T-helper 2 cell treated with Interferon-gamma antibody and Interleukin-4, amounts not matched to agents 100 ng/mL and 5 ng/mL, for 36 hours (primary cell): ENCODE results near the gene TMEM167A. TPM values are rescaled to one million over a fixed set of nuclear protein-coding genes. Genes with fewer than 3 reads are reported as not detected.

Source experiments
- intact Hi-C: fragments of 100-400 bp; cut with micrococcal nuclease; formaldehyde crosslinking; loops from one replicate; pipeline ENCODE4 v1.15.1; 2023
- total RNA-seq: library from RNA; stranded (reverse); gene quantifications from 2 replicates; pipeline ENCODE4 v1.2.3, GENCODE V29; 2022

The TMEM167A gene, protein sequence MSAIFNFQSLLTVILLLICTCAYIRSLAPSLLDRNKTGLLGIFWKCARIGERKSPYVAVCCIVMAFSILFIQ
- total RNA-seq: 66.9 and 74.1 TPM in 2 replicates

DNA sequence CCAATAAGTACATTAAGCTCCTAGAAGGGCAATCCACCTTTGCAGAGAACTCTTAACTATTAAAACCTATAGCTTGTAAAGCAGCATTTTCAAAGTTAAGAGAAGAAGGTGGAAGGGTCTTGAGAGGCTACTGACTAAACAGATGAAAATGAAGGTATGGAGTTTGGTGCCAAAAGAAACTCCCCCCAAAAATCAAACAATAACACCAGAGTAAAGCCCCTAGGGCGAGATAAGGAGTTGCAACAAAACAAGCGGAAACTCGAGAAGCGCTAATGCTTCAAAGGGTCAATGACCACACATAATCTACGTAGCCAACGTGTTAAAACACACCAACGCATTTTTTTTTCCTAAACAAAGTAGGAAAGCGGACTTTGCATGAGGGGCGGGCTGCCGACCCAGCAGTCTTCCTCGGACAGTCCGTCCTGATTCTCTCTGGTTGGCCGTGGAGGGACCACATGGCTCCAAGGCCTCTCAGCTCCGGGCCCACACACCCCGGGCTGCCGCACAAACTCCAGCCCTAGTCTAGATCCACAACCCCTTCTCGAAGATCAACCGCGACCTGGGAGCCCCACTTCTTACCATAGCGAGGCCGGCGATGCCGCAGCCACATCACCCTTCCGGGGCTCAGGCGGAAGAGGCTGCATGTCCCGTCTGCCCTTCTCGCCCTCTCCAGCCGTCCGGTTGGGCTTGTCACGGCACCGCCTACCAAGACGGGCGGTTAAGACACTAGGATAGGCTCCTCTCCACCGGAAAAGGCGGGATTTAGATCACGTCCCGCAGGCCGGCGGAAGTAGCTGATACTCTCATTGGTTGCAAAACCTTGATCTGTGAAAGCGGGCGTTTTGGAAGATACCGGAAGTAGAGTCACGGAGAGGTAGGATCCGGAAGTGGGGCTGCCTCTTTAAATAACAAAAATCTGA lies at the start of gene TMEM167A, which contains the start of gene XRCC4:
TSS of gene TMEM167A (minus strand) at position 653 of the 920 bp plus-strand sequence. CDS start at position 582, 71 bp downstream.
TSS of gene XRCC4 (plus strand) at position 806 of the 920 bp plus-strand sequence. CDS start 27,373 bp downstream, outside the sequence.
- intact Hi-C loops: loop anchor here (1.0 to 5.0 kb wide), 6 partner anchors 265 to 1105 kb away; partner anchors contain the start of genes ATG10, RPS23 and VCAN

DNA sequence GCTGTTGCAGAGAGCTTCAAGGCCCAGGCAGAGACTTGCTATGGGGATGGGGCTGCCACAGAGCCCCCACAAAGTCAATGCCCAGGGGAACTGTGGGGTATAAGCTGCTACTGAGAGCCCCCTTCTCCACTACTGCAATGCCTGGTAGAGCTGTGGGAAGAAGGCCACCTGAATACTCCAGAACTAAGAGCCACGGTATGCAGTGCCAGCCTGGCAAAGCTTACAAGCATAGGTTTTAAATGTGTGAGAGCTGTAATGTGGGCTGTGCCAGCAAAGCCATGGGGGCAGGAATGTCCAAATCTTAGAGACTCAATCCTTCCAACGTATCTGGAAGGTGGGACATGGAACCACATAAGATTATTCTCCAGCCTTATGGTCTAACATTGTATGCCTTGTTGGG lies 49.3 kb upstream of the TMEM167A start:
- intact Hi-C loops: no loop called here

DNA sequence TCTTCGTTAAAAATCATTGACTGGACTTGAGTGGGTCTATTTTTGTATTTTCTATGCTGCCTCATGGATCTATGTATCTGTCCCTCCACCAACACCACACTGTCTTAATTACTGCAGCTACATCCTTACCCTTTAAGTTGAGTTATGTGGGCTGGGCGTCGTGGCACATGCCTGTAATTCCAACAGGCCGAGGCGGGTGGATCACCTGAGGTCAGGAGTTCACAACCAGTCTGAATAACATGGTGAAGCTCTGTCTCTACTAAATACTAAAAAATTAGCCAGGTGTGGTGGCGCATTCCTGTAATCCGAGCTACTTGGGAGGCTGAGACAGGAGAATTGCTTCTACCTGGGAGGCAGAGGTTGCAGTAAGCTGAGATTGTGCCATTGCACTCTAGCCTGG lies 48.4 kb upstream of the TMEM167A start:
- intact Hi-C loops: no loop called here

DNA sequence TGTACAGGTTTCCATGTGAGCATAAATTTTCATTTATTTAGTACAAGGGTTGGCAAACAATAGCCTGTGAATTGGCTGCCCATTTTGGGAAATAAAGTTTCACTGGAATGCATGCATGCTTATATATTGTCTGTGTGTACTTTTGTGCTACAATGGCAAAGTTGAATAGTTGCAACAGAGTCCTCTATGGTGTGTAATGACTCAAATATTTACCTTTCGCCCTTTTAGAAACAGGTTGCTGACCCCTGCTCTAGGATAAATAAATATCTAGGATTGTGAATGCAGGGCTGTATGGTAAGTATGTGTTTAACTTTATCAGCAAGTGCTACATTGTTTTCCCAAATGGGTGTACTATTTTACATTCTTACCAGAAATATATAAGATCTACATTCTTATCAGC lies 47.4 kb upstream of the TMEM167A start:
- intact Hi-C loops: no loop called here

DNA sequence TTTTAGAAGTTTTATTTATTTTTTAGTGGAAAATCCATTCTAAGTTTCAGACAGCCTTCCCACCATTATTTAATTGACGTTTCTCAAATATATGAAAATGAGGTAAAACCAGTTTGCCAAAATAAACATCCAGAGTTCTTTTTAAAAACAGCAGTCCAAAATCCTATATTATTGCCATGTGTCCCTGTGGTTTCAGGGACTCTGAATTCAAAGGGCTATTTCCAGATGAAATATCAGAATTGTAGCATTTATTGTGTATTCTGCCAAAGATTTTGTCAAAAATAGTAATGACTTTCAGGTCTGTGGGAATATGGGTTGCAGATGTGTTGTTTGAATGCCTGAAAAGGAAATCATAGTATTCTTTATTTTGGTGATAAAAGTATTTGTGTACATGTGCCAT lies 41.8 kb upstream of the TMEM167A start:
- intact Hi-C loops: no loop called here

DNA sequence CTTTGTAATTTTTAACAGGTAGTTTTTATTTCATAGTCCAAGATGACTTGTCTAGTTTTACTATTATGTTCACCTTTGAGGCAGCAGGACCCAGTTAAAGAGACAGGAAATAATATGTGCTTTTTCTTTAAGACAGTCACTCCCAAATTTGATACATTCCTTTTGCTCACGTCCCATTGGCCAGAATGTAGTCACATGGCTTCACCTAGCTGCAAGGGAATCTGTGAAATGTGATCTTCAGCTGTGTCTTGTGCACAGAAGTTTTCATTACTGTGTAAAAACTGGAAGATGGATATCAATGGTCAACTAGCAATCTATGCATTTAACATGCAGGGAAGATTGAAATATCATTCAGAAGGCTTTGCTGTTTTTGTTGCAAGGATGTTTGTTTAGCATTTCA lies 41.3 kb upstream of the TMEM167A start:
- intact Hi-C loops: no loop called here

DNA sequence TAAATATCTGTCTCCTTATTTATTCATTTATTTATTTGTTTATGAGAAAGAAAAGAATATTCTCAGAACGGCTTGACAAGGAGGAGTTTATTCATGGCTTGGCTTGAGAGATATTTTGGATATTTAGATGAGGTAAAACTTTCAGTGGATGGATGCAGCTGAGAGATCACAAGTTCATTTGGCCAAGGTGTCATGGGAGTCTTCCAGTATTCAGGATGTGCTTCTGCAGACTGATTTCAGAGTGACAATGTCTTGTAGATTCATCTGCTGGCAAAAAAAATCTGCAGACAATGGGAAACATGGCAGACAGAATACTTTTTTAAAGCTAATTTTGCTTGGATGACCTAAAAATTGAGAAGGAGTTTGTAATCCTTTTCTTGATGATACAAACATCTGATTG lies 38.6 kb upstream of the TMEM167A start:
- intact Hi-C loops: no loop called here

DNA sequence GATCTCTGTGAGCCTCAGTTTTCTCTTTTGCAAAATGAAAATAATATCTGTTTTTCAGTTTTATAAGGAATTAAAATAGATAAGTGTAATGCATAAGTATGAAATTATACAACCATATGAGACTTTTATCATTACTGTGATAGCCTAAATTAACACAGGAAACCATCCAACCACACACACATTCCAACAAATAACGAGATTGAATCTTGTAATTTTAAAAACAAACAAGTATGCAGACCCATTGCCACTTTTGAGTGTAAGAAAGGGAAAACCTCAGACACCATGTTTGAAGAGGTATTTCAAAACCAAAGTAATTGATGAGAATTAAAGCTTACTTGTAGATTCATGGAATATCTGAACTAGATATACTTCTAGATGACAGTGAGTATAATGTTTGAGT lies 32.2 kb upstream of the TMEM167A start:
- intact Hi-C loops: no loop called here

DNA sequence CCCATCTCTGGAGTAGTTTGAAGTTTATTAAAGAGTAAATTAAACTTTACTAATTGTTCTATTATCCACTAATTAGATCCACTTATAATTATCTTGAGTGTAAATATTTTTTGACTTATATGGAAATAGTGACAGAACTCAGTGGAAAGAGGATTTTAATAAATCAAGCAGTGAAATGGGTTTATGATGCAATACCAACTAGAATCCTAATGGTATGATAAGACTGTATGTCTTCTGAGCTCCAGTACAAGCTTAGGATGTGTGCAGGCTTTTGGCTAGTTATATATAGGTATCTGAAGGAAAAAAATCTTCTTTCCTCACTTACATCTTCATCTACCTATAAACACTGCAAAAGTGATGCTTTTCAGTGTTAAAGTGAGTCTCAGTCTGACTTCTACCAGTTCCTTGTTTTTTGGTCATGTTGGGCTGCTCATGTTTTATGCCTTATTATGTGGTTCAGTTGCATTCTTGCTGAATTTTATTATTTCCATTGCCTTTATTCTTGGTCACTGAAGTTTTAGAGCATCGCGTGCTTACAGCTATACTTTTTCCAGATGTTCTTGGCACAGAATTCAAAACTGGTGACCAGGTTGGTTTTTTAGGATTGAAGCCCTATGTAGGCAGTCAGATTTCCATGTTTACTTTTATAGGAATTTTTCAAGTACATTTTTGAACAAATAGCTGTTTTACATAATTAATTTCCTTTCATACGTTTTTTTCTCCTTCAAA lies 30.7 kb upstream of the TMEM167A start:
- intact Hi-C loops: no loop called here

DNA sequence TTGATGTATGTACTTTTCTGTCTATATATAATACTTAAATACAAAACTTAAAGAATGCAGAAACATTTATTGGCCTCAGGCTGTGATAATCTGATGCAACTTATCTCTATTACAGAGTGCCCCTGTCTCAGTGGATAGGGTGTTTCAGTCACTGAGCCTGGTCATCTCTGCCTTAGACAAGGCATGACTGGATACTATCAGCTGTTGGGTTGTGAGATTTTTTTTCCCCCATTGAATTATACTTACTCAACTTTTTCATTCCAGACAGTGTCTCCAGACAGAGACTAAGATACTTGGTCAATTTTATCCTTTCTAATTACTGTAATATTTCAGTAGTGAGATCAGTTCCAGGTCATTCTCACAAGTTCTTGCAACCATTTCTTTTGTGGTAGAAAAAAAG lies 26.8 kb upstream of the TMEM167A start:
- intact Hi-C loops: no loop called here

DNA sequence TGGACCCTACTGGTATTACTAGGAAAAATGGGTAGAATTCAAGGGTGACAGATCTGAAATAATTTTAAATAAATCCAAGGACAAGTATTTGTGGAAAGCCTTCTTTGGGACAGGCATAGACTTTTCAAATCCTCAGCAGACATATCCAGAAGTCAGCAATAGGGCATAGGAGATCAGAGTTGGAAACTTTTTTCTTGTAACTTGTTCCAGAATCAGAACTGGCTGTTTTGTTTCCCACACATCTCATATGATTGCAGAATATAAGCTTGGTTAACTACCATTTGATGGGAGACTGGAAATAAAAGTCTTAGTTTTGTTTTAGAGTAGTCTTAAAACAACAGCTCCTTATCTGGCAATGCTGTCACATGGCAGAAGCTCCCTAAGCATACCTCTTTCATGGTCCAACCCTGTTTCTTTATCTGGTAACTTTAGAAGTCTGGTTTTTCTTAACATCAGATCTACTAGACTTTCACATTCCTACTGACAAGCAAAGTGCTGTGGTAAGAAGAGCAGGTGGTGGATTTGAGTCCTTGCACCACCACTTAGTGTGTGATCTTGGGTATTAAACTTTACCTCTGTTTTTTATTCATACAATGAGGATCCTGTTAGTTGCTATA lies 25.3 kb upstream of the TMEM167A start:
- intact Hi-C loops: no loop called here

DNA sequence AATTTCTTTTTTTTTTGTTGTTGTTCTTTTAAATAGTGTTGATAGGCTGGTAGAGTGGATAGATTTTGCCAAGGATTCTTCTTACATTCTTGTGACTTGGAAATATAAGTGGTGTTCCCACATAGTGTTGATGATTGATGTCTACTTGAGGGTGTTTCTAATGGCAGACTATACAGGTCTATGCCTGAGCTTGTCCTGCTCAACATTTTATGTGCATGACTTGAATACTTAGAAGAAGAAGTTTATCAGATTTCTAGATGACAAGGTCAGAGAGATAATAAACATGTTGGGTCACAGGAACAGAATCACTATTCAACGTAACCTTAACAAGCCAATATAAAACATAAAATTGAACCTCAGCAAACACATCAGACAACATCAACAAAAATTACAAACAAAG lies 24.3 kb upstream of the TMEM167A start:
- intact Hi-C loops: no loop called here

DNA sequence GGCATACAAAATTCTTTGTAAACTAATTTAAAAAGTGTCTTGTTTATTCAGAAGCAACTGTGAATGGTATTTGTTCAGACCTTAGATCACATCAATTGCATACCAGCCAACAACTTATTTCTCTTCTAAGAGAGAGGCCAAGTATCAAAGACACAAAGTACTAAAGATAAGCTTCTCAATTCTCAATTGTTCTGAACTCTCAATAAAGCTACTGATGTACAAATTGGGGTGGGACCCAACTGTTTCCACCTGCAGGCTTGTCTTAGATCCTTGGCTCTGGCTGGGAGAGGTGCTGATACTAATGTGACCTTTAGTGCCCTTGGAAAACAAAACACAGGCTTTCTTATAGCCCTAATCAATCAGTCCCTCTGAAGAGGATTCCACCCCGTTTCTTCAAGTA lies 22.3 kb upstream of the TMEM167A start:
- intact Hi-C loops: no loop called here

DNA sequence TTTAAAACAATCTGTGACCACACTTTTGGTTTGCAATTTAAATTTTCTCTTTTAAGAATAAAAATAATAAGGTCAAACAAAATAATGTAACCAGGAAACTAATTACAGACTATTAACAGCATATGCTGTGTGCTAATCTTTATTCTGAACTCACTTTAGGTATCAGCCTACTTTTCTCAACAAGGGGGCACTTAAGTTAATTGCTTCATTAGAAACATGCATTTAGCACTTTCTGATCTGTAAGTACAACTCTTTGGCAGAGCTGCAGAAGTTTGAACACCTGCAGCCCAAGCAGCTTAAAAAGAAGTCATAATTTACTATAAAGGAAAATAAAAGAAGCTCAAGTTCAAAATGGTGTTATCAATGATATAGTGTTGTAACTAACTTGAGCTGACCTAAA lies 21.8 kb upstream of the TMEM167A start:
- intact Hi-C loops: no loop called here

DNA sequence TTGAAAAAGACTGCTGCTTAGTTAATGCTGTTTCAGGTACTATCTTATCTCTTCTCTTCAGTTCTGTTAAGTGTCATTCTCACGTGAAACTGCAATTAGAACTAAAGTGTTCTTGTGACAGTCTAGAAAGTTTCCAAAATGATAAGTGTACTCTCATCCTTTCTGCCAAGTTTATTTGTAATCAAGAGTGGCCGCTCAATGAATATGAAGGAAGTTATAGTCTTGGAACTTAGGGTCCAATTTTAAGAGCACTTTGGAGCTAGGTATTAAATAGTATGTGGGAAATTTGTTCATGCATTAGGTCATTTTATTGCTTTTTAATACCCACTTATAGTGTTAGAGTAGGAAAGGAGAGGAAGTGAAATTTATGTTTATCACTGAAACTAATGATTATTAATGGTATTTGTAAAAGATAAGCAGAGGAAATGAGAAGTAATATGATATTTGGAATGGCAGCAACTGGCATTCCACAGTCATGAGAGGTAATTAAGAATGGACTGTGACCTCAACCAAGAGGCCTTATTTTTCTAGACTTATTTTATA lies 20.6 kb upstream of the TMEM167A start:
- intact Hi-C loops: no loop called here

DNA sequence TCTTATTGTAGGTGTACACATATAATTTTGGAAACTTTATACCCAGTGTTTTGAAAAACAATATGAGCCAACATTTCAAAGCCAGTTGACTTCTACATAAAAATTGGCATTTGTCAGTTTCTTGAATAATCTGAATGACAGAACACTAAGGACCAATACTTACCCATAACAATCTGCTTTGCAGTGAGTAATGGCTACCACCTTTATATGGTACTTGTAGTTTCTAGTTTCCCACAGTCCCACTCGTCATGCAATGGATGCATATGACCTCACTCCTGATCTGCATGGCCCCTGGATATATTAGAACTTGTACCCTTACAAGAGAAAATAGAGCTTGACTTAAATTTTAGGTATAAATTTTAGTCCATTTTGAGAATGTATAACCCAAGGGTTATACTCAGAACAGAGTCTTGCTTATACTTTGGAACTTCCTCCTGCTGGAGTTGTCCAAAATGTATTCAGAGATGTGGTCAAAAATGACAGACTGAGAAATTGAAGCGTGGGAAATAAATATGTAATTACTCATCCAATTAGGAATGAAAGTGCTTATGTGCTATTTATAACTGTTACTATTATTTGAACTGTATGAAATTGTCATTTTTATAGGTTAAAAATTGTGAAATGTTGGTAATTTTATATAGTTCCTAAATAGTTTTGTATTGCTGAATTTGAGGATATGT lies 19.6 kb upstream of the TMEM167A start:
- intact Hi-C loops: no loop called here

DNA sequence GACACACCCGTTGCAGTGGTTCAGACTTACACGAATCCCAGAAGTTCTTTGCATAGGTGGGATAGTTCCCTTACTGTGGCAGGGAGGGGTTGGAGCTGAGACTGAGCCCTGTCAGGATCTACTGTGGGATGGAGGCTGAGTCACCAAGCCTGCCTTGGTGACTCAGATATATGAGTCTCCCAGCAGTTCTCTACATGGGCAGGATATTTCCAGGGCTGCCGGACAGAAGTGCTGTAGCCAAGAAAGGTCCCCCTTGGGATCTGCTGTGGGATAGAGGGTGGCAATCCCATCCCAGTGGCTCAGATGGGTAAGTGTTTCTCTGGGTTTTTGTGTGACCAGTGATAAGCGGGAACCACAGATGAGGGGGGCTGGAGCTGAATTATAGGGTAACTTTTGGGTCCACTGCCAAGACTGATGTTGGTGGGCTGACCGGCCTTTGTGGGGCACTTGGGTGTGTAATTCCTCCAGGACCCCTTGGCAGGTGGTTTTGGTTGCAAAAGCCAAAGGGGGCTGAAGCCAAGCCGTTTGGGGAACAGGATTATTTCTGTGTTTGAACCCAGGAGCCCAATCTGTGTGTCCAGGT lies 18.9 kb upstream of the TMEM167A start:
- intact Hi-C loops: no loop called here

DNA sequence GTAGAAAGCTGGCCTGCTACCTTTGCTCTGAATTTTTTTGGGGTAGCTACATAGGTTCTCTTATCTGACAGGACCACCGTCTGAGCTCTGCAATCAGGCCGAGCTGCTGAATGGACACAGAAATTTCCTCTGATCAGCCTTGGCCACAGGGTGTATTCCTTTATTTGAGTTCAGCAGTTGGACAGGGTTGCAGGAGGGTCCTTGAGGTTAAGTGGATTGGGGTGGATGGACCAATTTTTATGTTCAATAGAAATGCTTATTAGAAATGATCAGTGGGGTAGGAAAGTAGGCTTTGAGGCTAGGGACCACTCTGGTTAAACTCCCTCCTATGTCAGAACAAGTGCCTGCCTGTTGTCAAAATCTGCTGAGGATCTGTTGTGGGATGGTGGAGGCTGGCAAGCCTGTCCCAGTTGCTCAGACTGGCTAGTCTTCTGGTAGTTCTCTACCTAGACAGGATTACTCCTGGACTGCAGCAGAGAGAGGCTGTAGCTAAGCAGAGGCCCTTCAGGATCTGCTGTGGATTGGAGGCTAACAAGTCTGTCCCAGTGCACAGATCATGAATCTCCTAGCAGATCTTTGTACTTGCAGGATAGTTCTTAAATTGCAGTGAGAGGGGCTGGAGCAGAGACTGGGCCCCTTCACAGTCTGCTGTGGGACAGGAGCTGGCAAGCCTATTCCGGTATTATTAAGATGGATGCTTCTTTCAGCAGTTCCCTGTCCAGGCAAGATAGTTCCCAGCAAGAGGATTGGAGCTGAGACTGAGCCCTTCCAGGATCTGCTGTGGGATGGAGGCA lies 18.2 kb upstream of the TMEM167A start:
- intact Hi-C loops: no loop called here

DNA sequence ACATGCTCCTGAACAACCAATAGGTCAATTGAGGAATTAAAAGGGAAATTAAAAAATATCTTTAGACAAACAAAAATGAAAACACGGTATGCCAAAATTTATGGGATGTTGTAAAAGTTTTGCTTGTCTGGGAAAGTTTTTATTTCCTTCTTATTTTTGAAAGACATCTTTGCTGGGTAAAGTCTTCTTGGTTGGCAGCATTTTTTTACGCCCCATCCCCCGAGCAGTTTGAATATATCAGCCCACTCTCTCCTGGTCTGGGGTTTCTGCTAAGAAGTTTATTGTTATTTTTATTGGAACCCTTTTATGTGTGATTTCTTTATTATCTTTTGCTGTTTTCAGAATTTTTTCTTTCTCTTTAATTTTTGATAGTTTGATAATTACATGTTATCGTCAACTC lies 16.5 kb upstream of the TMEM167A start:
- intact Hi-C loops: no loop called here

DNA sequence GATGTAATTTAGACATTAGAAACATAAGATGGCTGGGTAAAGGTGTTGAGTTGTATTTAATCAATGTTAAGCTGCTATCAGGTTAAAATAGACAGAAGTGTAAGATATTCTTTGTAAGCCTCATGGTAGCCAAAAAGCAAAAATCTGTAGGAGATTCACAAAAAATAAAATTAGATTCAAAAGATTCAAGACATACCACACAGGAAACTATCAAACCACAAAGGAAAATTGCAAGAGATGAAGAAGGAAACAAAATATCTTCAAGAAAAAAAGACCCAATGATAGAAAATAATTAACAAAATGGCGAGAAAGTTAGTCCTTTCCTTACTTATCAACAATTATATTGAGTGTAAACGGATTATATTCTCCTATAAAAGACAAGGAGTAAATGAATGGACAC lies 15.4 kb upstream of the TMEM167A start:
- intact Hi-C loops: no loop called here
